ENCODE results near the gene TIAM1.

- TF ChIP-seq POLR2A (IDR thresholded peaks at IDR 0.05) (no peak), EP300 (IDR thresholded peaks at IDR 0.05) (no peak)
- TF ChIP-seq, protein P1, sequence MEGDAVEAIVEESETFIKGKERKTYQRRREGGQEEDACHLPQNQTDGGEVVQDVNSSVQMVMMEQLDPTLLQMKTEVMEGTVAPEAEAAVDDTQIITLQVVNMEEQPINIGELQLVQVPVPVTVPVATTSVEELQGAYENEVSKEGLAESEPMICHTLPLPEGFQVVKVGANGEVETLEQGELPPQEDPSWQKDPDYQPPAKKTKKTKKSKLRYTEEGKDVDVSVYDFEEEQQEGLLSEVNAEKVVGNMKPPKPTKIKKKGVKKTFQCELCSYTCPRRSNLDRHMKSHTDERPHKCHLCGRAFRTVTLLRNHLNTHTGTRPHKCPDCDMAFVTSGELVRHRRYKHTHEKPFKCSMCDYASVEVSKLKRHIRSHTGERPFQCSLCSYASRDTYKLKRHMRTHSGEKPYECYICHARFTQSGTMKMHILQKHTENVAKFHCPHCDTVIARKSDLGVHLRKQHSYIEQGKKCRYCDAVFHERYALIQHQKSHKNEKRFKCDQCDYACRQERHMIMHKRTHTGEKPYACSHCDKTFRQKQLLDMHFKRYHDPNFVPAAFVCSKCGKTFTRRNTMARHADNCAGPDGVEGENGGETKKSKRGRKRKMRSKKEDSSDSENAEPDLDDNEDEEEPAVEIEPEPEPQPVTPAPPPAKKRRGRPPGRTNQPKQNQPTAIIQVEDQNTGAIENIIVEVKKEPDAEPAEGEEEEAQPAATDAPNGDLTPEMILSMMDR (IDR thresholded peaks at IDR 0.05) = no peak
These were observed 179.1 kb downstream of the TIAM1 start for GRCh38 chr21:31164713-31165694.
